Activated CD4-positive, alpha-beta T cell treated with anti-CD3 and anti-CD28 coated beads, Interleukin-2, amount 50 U/mL, for 48 hours (primary cell): ENCODE measurements around the gene EXD3.

Experiments used
- DNase-seq, 2 experiments: peaks; one replicate each; pipeline ENCODE4 v3.0.0-alpha.2; 2020

Gene EXD3

GRCh38 chr9:137313326-137313936 is 109.5 kb downstream of the EXD3 start:
- no peak for DNase-seq

GRCh38 chr9:137312852-137313325 is 110.1 kb downstream of the EXD3 start:
- no peak for DNase-seq

GRCh38 chr9:137311986-137312851 is 110.7 kb downstream of the EXD3 start:
- no peak for DNase-seq

- no peak for DNase-seq
These were observed 111.6 kb downstream of the EXD3 start for GRCh38 chr9:137311171-137311985.

GRCh38 chr9:137310189-137311052 is 112.5 kb downstream of the EXD3 start:
- DNase-seq: no peak

- no peak for DNase-seq
These were observed 113.4 kb downstream of the EXD3 start for GRCh38 chr9:137309368-137310188.

- DNase-seq: no peak
These were observed 114.8 kb downstream of the EXD3 start for GRCh38 chr9:137308057-137308619.

- no peak for DNase-seq
These were observed 115.5 kb downstream of the EXD3 start for GRCh38 chr9:137307255-137308056.

GRCh38 chr9:137306850-137307254 is 116.1 kb downstream of the EXD3 start:
- DNase-seq: no peak

- DNase-seq: no peak
These were observed 116.7 kb downstream of the EXD3 start for GRCh38 chr9:137306066-137306849.

- no peak for DNase-seq
These were observed 117.2 kb downstream of the EXD3 start for GRCh38 chr9:137305798-137306065.

GRCh38 chr9:137305060-137305797 is 117.7 kb downstream of the EXD3 start:
- DNase-seq: peak; percentile 78 to 82

- no peak for DNase-seq
These were observed 118.4 kb downstream of the EXD3 start for GRCh38 chr9:137304383-137305059.

GRCh38 chr9:137303893-137304382 is 119.0 kb downstream of the EXD3 start:
- no peak for DNase-seq

- DNase-seq: no peak
These were observed 119.6 kb downstream of the EXD3 start for GRCh38 chr9:137303151-137303892.

- no peak for DNase-seq
These were observed 120.4 kb downstream of the EXD3 start for GRCh38 chr9:137302449-137303150.

GRCh38 chr9:137302118-137302448 is 120.9 kb downstream of the EXD3 start, which contains the start of gene NRARP:
Gene NRARP (minus strand): TSS chr9:137302271. CDS start chr9:137301928, 343 bp downstream.
- peak; percentile 90 to 91 for DNase-seq
